Common myeloid progenitor, CD34-positive (primary cell): ENCODE results near the gene GADD45A.
A peak's percentile ranks its signal among the peaks of the same experiment; 100 is the strongest.

Experiments used
- CTCF ChIA-PET: fragments of 350-600 bp; sonication (Branson Sonifier 250); formaldehyde crosslinking; loops from one replicate; lab custom pipeline; 2021; ENCODE audit warnings: antibody characterized with exemption; lab: Charles Lee
- POLR2A ChIA-PET: fragments of 350-600 bp; sonication (Branson Sonifier 250); formaldehyde crosslinking; loops from one replicate; lab custom pipeline; 2021; ENCODE audit warnings: antibody characterized with exemption; lab: Charles Lee
- DNase-seq, 3 donors: peaks; one replicate each; pipeline versions ENCODE4 v3.0.0 to v3.0.0-alpha.2; 2013
- H3K27ac ChIP-seq, 2 experiments: 1 replicate in 1 of 2; 2 replicates in 1 of 2; pipeline ENCODE4 v1.7.0; 2013; ENCODE audit warnings: inconsistent platforms in 2 of 2, low read length in 2 of 2, mild to moderate bottlenecking in 2 of 2, low read depth in 1 of 2, moderate library complexity in 1 of 2; ENCODE audit not compliant: severe bottlenecking in 2 of 2, insufficient read depth in 1 of 2, poor library complexity in 1 of 2
- H3K27me3 ChIP-seq, 5 experiments: replicated peaks in 2 of 5; 1 replicate in 3 of 5; 2 replicates in 2 of 5; pipeline versions ENCODE4 v1.6.1 to v1.7.0; 2013; ENCODE audit warnings: low read length in 4 of 5, mild to moderate bottlenecking in 2 of 5, moderate library complexity in 2 of 5, inconsistent platforms in 1 of 5; ENCODE audit not compliant: insufficient read depth in 5 of 5, control insufficient read depth in 4 of 5
- H3K36me3 ChIP-seq, 4 experiments: 1 replicate in 2 of 4; 2 replicates in 2 of 4; pipeline versions ENCODE4 v1.6.1 to v1.7.0; 2013; ENCODE audit warnings: low read length in 3 of 4, control low read depth in 1 of 4, mild to moderate bottlenecking in 1 of 4; ENCODE audit not compliant: control insufficient read depth in 4 of 4, insufficient read depth in 4 of 4
- H3K4me1 ChIP-seq, 4 experiments: 1 replicate in 3 of 4; 2 replicates in 1 of 4; pipeline versions ENCODE4 v1.6.1 to v1.7.1; 2013; ENCODE audit warnings: low read length in 3 of 4, mild to moderate bottlenecking in 3 of 4, control low read depth in 1 of 4, inconsistent platforms in 1 of 4, moderate library complexity in 1 of 4; ENCODE audit not compliant: control insufficient read depth in 4 of 4, insufficient read depth in 4 of 4; ENCODE audit errors: control extremely low read depth in 1 of 4
- H3K4me3 ChIP-seq, 7 experiments: 1 replicate in 4 of 7; 2 replicates in 3 of 7; pipeline versions ENCODE4 v1.5.1 to v1.7.0; 2013; ENCODE audit warnings: mild to moderate bottlenecking in 7 of 7, low read length in 6 of 7, moderate library complexity in 6 of 7, inconsistent platforms in 2 of 7, low read depth in 2 of 7, control low read depth in 1 of 7; ENCODE audit not compliant: insufficient read depth in 4 of 7, control insufficient read depth in 1 of 7; ENCODE audit errors: extremely low read depth in 1 of 7
- H3K9me3 ChIP-seq, 5 experiments: 1 replicate in 4 of 5; 2 replicates in 1 of 5; pipeline versions ENCODE4 v1.6.1 to v1.7.1; 2013; ENCODE audit warnings: low read length in 4 of 5, mild to moderate bottlenecking in 2 of 5, inconsistent platforms in 1 of 5, low read depth in 1 of 5, moderate library complexity in 1 of 5; ENCODE audit not compliant: control insufficient read depth in 4 of 5, insufficient read depth in 2 of 5; ENCODE audit errors: control extremely low read depth in 1 of 5
- WGBS: methylation state at CpG from one replicate; pipeline ENCODE4 v1.1.5; 2013; ENCODE audit not compliant: insufficient coverage; 5-methylcytosine and 5-hydroxymethylcytosine counted together

Gene GADD45A

DNA sequence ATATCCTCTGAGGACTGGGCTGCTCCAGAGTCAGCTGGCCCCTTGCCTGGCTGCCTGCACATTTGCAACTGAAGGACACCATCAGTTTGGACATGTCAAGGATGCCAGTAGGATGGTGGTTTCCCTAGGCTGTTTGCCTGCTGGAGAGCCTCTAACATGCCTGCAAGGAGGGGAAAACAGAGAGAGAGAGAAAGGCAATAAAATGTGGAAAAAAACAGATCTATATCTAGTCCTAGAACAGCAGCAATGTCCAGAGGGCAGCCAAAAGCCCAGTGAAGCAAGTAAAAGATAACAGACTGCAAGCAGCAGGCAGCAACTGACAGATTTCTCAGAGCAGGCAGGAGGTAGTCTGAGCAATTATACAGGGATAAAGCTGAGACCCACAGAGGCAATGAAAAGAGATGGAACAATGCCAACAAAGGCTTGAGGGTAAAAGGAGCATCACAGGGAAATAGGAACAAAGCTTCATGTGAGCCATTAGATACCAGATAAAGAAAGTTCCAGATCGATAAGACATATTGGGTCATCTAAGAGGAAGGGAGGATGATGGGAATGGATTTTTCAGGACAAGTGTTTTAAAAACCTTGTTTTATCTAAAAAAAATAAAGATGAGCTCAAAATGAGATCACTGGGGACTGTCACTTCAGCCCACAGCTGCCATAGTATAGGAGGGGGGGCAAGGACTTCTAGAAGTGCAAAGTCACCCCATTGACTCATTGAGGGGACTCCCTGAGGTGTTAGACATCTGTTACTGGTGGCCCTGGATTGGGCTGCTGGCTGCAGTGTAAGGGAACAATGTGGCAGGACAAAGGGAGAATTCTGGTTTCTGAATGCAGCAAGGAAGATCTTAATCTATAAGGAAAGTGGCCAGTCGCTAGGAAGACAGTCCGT, 38.6 kb upstream of the GADD45A start:
- Histone ChIP-seq H3K9me3 (no peaks in the 10 kb centered on the region), H3K36me3 (no peaks in the 10 kb centered on the region), H3K27me3 (no peaks in the 10 kb centered on the region), H3K4me3 (no peak overlapping the region), H3K4me1 (peaks cover 0 to 10% (median 7%) of the 10 kb centered on the region in 4 experiments), H3K27ac (no peak overlapping the region)
- DNase-seq: peak; percentile 25 to 88 (median 85)
- WGBS: 89% methylated on average over 3 of the region's 3 CpGs
- ChIA-PET POLR2A (interaction anchor here (0.6 kb wide), 1 partner anchor 46 kb away, joined by 4 read pairs; no protein-coding TSS in a partner anchor), CTCF (interaction anchor here (1.0 to 2.4 kb wide), 3 partner anchors 28 to 85 kb away, joined by 4 to 8 read pairs (median 8); no protein-coding TSS in a partner anchor)

DNA sequence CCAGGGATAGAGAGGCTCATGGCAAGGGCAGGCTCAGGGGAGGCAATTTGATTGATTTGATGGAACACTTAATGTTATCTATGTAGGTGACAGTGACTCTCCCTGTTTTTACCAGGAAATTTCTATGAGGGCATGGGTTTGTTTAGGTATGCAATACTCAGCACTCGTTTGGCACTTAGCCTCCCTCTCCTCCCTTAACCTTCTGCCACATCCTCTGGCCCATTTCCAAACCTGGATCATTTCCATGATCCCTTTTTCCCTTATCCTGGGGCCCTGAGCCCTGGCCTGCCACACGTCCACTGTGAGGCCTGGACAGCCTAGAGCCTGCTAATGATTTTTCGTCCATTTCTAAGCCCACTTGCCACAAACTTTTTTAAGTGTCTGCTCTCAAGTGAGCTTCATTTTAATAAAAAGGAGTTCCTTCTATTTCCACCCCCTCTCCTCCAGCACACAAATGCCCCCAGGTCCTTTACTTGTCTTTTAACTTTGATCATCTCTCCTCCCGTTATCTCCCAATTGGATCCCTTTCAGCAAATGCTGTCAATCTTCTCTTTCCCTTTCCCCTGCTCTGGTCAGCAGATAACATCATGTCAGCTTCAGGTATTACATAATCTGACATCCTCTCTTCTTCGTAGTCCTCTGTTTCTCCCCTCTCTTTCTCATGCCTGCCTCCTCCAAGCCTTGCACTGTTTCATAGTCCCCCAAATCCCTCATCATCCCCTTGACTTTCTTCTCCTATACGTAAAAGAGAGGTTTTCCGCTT, 37.8 kb upstream of the GADD45A start:
- Histone ChIP-seq H3K4me1 (peaks cover 0 to 10% (median 7%) of the 10 kb centered on the region in 4 experiments), H3K36me3 (no peaks in the 10 kb centered on the region), H3K27me3 (no peaks in the 10 kb centered on the region), H3K27ac (no peak overlapping the region), H3K4me3 (no peak overlapping the region), H3K9me3 (no peaks in the 10 kb centered on the region)
- DNase-seq: no peak
- WGBS: 90% methylated on average over 6 of the region's 7 CpGs
- ChIA-PET CTCF (interaction anchor here (1.0 to 2.4 kb wide), 3 partner anchors 27 to 86 kb away, joined by 4 to 8 read pairs (median 8); no protein-coding TSS in a partner anchor), POLR2A (interaction anchor here (0.6 kb wide), 1 partner anchor 47 kb away, joined by 4 read pairs; no protein-coding TSS in a partner anchor)

DNA sequence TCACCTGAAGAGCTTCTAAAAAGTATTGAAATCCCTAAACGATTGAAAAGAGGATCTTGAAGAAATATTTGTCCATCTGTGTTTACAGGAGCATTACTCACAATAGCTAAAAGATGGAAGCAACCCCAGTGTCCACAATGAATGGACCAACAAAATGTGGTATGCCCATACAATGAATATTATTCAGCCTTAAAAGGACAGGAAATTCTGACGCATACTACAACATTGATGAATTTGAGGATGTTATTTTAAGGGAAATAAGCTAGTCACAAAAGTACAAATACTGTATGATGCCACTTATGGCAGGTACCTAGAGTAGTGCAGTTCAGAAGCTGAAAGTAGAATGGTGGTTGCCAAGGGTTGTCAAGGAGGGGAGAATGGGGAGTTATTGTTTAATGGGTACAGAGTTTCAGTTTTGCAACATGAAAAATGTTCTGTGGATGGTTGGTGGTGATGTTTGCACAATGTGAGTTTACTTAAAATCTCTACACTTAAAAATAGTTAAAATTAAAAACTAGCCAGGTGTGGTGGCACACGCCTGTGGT, 37.1 kb upstream of the GADD45A start:
- ChIA-PET CTCF (interaction anchor here (2.0 to 2.4 kb wide), 2 partner anchors 27 to 77 kb away, joined by 8 read pairs; no protein-coding TSS in a partner anchor), POLR2A (no interaction called here)
- DNase-seq: no peak
- Histone ChIP-seq H3K27ac (no peak overlapping the region), H3K4me3 (no peak overlapping the region), H3K36me3 (no peaks in the 10 kb centered on the region), H3K4me1 (peaks cover 0 to 13% (median 7%) of the 10 kb centered on the region in 4 experiments), H3K9me3 (no peaks in the 10 kb centered on the region), H3K27me3 (no peaks in the 10 kb centered on the region)
- WGBS: 100% methylated on average over 3 of the region's 3 CpGs

DNA sequence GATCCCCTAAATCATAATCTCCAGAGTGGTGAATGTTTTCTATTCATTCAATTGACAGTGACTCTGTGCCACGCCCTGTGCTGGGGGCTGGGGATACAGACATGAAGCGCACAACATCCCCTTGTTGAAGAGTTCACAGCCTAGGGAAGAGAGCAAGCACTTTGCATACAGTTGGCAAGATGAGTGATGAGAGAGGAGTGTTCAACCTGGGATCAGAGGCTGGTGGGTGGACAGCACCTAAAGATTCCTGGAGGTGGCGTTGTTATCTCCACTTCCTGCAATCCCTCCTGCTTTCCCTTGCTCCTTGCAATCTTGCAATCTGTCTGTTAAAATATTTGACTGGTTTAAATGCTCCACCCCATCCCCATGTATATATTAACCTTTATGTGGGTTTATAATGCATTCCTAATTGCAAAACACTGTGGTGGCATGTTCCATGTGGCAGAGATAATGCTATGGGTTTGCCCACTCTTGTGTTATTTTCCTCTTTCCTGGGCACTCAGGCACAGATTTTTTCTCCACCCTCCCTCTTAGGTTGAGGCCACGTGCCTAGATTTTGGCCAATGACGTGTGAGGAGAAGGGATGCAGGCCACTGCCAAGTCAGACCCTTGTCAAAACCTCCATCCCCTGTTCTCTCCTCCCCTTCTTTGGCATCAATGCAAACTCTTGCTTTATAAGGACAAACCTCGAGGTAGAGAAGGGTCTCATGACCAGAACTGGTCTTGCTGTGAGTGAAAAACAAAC, 36.2 kb upstream of the GADD45A start:
- Histone ChIP-seq H3K4me1 (peaks cover 0 to 17% (median 11%) of the 10 kb centered on the region in 4 experiments), H3K36me3 (no peaks in the 10 kb centered on the region), H3K27ac (no peak overlapping the region), H3K27me3 (no peaks in the 10 kb centered on the region), H3K9me3 (no peaks in the 10 kb centered on the region), H3K4me3 (no peak overlapping the region)
- DNase-seq: no peak
- WGBS: 54% methylated on average over 4 of the region's 6 CpGs
- CTCF ChIA-PET: no interaction called here
- POLR2A ChIA-PET: no interaction called here

DNA sequence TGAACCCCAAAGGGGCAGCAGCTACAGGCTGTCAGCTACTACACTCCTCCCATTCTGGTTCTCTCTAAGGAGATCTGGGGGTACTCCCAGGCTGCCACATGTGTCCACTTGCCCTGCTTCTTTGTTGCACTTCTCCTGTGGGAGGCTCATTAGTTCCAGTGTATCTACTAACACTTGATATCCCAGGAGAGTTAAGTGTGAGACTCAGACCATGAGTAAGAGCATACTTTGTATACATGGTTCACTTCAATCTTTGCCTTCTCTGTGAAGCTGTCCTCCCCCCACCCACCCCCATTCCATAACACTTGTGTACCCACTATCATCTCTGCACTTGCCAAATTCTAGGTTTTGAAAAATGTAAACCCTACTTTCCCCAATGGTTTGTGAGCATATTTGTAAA, 34.9 kb upstream of the GADD45A start:
- ChIA-PET CTCF (no interaction called here), POLR2A (no interaction called here)
- Histone ChIP-seq H3K9me3 (no peaks in the 10 kb centered on the region), H3K27me3 (no peaks in the 10 kb centered on the region), H3K4me1 (peaks cover 0 to 17% (median 11%) of the 10 kb centered on the region in 4 experiments), H3K27ac (no peak overlapping the region), H3K4me3 (no peak overlapping the region), H3K36me3 (no peaks in the 10 kb centered on the region)
- DNase-seq: no peak

DNA sequence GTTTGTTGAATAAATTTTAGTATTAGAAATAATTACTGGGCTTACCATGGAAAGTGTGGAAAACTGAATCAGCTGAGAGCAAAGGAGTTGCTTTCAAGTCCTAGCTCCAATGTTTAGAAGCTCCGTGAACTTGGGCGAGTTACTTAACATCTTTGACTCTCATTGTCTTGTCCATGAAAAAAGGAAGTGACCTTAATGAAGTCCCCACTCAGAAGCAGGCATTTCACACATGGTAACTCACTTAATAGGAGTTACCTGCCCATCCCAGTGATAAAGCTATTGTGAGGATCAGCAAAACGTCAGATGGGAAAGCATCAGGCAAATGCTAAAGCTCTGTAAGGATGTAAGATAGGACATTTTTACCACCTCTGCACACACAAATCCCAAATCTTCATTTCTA, 34.0 kb upstream of the GADD45A start:
- POLR2A ChIA-PET: no interaction called here
- CTCF ChIA-PET: interaction anchor here (0.6 to 0.9 kb wide), 4 partner anchors 11 to 90 kb away, joined by 3 to 4 read pairs (median 3); no protein-coding TSS in a partner anchor
- WGBS: 93% methylated on average over 2 of the region's 3 CpGs
- Histone ChIP-seq H3K4me3 (no peak overlapping the region), H3K36me3 (no peaks in the 10 kb centered on the region), H3K9me3 (no peaks in the 10 kb centered on the region), H3K27me3 (no peaks in the 10 kb centered on the region), H3K27ac (no peak overlapping the region), H3K4me1 (peaks cover 0 to 17% (median 11%) of the 10 kb centered on the region in 4 experiments)
- no peak for DNase-seq
